ENCODE results near the gene SPSB2. TPM values are rescaled to one million over a fixed set of nuclear protein-coding genes. Genes with fewer than 3 reads are reported as not detected.

SPSB2 gene, protein sequence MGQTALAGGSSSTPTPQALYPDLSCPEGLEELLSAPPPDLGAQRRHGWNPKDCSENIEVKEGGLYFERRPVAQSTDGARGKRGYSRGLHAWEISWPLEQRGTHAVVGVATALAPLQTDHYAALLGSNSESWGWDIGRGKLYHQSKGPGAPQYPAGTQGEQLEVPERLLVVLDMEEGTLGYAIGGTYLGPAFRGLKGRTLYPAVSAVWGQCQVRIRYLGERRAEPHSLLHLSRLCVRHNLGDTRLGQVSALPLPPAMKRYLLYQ
- 6.3 and 14.1 TPM in 2 replicates for total RNA-seq

DNA sequence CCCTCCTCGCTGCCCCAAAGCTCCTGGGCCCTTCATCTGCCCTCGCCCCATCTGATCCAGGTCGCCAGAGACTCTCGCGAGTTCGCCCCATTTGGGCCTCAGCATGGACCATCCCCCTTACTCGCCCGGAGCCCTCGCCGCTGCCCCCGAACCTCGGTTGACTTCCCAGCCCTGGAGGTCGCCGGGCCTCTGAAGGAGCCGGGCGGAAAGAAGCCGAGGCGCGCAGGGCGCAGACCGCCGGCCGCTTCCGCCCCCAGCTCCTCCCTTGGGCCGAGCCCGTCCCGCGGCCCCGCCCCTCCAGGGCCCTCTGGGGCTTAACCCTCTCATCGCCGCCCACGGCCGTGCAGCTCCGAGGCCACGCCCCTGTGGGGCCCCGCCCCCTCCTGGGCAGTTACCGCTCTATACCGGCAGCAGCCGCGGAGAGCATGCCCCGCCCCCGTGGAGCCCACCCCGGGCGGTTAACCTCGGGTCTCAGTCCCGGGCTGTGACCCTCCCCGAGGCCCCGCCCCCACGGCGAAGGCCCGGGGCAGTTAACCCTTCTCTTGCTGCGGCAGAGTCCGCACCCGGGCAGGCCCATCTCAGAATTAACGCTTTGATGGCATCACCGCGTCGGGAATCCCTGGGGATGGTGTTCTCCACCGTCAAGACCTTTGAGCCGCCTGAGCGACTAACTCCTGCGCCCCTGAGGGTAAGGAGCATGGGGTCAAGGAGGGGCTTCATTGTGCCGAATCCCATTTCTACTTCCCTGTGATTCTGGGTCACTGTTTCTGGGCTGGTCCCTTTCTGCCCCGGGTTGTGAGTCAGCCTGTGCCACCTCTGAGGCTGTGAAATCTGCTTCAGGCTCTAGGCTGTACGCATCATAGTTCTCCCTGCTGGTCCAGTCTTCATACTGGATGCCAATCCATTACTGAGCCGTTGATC lies at the start of gene SPSB2:
Gene SPSB2, minus strand, starts transcription at position 210 of the 921 bp plus-strand sequence. CDS start 402 bp downstream, outside the sequence.

DNA sequence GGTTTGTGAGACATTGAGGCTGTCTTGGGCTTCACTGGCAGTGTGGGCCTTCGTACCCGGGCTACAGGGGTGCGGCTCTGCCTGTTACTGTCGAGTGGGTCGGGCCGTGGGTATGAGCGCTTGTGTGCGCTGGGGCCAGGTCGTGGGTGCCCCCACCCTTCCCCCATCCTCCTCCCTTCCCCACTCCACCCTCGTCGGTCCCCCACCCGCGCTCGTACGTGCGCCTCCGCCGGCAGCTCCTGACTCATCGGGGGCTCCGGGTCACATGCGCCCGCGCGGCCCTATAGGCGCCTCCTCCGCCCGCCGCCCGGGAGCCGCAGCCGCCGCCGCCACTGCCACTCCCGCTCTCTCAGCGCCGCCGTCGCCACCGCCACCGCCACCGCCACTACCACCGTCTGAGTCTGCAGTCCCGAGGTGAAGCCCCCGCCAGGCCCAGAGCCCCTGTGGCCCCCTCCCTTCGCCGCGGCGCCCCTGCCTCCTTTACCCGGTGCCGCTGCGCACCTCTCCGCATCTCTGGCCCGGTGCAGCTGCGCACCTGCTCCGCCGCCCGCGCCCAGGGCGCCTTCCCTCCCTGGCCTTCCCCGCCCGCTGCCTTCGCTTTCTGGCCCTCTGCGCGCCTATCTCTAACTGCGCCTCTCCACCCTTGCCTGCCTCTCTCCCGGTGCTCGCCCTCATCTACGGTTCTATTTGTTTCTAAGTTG lies 41.3 kb upstream of the SPSB2 start, which contains the start of gene ENO2:
Gene ENO2, plus strand, starts transcription at position 335 of the 701 bp plus-strand sequence. CDS start 1,253 bp downstream, outside the sequence.

DNA sequence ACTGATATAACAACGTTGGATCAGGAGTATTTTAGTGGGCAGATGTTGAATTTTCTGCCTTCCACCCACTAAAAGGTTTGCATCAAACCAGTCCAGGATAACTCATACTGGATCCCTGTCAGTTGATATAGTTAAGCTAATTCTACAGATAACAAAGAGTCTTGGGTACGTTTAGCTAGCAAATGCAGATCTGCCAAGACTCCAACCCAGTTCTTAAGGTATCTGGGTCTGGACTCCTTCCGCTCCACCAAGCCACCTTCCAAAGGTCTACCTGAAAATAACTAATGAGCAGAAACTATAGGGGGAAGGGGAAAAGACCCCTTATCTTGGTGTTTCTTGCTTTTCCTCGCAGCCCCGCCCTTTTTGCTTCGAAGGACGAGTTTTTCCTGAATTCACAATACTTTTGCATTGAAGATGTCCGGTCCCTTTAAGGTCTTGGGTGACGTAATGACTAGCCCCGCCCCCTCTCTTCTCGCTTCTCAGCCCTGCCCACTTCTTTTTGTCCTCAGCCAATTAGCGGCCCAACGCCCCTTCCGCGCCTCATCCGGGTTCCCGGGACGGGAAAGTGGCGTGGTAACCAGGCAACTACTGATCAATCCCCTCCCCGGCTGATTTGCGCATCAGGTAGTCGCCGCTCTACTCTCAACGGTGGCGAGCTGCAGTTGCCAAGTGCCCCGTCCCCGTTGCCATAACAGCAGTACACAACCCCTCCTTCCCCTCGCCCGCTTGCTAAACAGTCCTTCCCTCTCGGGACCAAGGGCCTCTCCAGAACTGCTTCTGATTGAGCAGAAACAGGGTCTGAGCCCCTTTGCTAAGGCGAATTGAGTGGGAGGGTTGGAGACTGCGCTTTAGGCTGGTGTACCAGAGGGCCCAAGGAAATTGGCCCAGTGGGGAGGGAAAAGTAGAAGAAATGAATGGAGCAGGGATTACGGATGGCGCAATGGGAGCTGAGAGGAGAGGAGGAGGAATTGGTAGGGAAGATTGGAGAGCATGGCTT lies 31.5 kb upstream of the SPSB2 start, which contains the start of gene LRRC23:
Gene LRRC23, plus strand, starts transcription at position 543 of the 997 bp plus-strand sequence. CDS start 812 bp downstream, outside the sequence.

DNA sequence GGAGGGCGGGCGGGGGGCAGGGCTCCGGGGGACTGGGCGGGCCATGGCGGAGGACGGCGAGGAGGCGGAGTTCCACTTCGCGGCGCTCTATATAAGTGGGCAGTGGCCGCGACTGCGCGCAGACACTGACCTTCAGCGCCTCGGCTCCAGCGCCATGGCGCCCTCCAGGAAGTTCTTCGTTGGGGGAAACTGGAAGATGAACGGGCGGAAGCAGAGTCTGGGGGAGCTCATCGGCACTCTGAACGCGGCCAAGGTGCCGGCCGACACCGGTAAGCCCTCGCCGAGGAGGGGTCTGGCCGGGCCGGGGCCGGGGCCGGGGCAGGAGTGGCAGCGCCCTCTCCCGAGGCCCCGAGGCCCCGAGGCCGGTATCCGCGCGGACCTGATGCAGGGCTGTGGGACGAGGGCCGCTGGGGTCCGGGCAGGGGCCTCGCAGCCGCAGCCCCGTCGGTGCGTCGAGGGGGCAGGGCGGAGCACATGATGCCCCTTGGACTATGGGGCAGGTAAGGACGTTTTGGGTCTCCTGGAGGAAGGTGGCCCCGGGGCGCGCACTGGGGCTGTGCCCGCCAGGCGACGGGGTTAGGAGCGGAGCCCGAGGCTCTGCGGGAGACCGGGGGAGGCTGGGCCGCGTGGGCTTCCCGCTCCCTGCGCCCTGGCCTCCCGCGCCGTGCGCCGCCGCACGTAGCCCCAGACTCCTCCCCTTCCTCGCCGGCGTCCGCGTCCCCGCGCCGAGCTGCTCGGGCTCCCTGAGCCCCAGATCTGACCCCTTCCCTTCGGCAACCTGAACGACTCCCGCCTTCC lies 5.5 kb downstream of the SPSB2 start, which contains the start of gene TPI1:
Gene TPI1, plus strand, starts transcription at position 119 of the 798 bp plus-strand sequence. Its CDS starts 36 bp downstream, at position 155.

DNA sequence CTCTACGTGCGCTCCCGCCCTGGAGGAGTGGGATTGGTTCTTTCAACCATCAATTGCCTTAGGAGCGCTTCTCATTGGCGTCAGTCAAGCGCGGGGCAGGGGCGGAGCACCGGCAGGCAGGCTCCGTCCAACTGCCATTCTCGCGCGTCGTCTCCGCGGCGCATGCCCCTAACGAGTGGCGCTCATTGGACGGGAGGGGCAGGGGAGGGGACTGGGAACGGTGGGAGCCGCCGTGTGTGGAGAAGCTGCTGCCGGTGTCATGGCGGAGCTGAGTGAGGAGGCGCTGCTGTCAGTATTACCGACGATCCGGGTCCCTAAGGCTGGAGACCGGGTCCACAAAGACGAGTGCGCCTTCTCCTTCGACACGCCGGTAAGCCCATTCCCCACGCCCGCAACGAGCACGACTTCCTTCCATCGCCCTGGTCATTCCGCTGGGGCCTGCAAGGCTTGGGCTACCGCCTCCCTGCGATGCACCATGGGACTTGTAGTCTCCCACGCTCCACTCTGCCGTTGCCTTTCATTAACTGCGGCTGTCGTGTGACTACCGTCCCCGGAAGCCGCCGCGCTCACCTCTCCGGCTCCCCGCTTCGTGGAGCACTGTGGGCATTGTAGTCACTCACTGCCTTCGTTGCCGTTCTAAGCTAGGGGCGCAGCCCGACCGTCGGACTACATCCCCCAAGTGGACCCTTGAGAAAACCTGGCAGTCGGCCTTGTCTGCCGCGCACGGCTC lies 21.0 kb downstream of the SPSB2 start, which contains the start of gene USP5:
Gene USP5, plus strand, starts transcription at position 230 of the 730 bp plus-strand sequence. Its CDS starts 30 bp downstream, at position 260.

DNA sequence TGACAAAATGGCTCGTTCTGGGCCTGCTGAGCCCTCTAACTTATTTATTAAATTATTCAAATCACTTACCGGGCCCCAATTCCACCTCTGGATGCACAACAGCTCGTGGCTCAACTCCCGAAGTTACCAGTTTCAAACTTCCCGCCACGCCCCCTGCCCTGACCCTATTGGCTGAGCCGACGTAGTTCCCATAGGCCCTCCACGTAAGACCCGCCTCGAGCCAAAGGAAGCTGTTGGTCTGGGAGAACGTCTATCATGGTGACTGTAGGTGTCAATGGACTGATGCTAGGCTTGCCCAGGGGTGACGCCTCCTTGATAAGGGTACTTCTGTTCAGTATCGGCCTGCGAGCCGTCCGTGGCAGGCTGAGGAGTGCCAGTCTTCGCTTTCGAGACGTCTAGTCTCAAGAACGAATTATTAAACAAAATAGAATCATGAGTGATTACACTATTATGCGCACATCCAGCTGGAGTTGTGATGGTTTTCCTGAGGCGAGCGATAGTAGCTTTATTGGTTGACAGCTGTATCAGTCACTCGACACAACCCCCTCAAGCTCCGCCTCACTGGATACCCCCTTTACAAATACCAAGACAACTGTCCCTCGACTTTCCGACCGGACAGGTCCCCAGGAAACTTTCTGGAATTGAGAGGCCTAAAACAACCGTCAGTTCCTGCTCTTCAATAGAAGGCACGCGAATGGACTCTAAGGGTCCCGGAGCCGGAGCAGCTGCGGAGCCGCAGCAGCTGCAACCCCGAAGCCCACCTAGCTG lies 21.8 kb downstream of the SPSB2 start, which contains the start of gene CDCA3:
Gene CDCA3, minus strand, starts transcription at position 134 of the 768 bp plus-strand sequence. CDS start 334 bp downstream, outside the sequence.

DNA sequence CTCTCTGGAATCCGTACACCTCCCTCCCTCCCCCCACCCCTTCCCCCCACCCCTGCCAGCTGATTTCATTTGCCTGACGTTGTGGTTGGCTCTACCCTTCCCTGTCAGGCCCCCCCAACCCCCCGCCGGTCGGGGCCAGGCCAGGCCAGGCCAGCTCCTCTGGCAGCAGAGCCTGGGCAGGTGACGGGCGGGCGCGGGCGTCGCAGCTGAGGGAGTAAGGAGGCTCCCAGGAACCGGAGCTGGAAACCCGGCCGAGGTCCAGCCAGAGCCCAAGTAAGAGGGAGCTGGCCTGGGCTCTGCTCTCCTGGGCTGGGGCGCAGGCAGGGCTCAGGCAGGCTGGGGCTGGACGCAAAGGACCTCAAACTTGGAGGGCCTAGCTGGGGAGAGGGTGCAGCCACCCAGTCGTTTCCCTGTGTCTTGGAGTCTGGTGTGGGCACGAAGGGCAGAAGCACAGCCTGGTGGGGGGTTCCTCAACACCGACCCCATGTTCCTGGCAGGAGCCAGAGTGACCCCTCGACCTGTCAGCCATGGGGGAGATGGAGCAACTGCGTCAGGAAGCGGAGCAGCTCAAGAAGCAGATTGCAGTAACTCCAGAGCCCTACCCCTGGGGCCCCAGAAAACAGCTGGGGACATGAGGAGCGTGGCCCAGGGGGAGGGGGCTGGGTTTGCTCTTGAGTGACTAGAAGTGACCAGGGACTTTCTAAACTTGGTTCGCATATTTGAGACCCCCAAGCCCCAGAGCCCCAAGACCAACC lies 32.2 kb downstream of the SPSB2 start, which contains the start of gene GNB3:
Gene GNB3, plus strand, starts transcription at position 165 of the 755 bp plus-strand sequence. Its CDS starts 363 bp downstream, at position 528.

DNA sequence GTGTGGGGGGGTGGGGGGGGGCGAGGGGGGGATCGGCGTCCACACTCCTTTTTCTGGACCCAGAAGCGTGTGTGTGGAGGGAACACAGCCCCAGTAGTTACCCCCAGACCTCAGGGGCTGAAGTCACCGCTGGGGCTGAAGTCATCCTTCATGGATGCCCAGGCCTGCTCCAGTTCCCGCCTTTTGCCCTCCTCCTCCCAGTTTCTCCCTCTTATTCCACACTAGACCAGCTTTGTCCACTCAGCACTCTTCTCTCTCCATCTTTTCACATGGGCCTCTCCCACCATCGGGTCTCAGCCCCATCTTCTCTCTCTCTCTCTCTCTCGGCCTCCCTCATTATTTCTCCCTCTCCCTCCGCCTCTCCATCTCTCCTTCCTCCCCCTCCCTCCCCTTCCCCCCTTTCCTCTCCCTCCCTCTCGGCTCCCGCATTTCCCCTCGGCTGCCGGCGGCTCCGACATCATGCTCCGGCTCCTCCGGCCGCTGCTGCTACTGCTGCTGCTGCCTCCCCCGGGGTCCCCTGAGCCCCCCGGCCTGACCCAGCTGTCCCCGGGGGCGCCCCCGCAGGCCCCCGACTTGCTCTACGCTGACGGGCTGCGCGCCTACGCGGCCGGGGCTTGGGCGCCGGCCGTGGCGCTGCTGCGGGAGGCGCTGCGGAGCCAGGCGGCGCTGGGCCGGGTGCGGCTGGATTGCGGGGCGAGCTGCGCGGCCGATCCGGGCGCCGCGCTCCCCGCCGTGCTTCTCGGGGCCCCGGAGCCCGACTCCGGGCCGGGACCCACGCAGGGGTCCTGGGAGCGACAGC lies 44.9 kb downstream of the SPSB2 start, which contains the start of gene P3H3:
Gene P3H3, plus strand, starts transcription at position 426 of the 799 bp plus-strand sequence. Its CDS starts 34 bp downstream, at position 460.

DNA sequence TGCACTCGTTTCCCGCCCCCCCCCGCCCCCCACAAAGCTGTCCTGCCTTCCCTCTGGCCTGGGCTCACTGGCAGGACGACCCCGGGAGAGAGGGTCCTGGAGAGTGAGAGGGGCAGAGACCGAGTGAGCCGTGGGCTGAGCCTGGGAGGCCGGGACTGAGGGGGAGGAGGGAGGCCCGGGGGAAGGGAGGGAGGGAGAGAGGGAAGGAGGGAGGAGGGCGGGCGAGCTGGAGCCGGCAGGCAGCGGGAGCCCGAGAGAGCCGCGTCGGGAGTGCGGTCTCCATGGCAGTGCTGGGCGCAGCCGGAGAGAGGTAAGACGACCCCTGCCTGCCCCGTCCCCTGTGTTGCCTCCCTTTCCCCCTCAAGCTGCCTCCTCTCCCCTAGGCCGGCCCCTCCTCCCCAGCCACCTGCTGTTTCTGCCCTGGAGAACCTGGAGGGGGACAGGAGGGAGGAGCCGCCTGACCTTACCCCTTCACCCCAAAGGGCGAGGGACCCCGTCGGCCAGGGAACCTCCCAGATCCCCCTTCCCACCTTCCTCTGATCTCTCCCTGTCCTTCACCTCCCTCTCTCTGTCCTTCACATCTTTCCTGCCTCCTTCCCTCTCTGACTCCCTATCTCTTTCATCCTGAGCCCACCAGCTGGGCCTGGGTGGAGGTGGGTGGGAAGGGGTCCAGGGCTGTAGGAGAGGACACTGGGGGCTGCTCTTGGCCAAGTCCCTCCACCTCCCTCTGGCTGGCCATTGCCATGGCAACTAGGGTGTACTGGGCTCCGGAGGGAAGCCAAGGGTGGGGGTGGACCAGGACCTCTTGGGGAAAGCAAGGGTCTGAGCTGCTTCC lies 51.3 kb downstream of the SPSB2 start, which contains the start of gene GPR162:
Gene GPR162, plus strand, starts transcription at position 231 of the 835 bp plus-strand sequence. CDS start 2,078 bp downstream, outside the sequence.

Other genes starting within 250 kb of the SPSB2 start
- gene LPAR5, start 237.3 kb downstream of the SPSB2 start, total RNA-seq, result not detected in 2 replicates
- gene ACRBP, start 225.9 kb downstream of the SPSB2 start, total RNA-seq, result 0.29 and 0.50 TPM in 2 replicates
- gene ING4, start 210.2 kb downstream of the SPSB2 start, total RNA-seq, result 39.7 and 53.5 TPM in 2 replicates
- 12.7 and 13.2 TPM in 2 replicates for gene ZNF384, start 183.9 kb downstream of the SPSB2 start, total RNA-seq
- 0.33 and 1.0 TPM in 2 replicates for gene PIANP, start 172.5 kb downstream of the SPSB2 start, total RNA-seq
- 83.2 and 106 TPM in 2 replicates for gene COPS7A, start 149.3 kb downstream of the SPSB2 start, total RNA-seq
- gene MLF2, start 120.2 kb downstream of the SPSB2 start, total RNA-seq, result 178 and 182 TPM in 2 replicates
- gene PTMS, start 106.9 kb downstream of the SPSB2 start, total RNA-seq, result 39.2 and 99.2 TPM in 2 replicates
- 0.15 and 0.17 TPM in 2 replicates for gene LAG3, start 100.8 kb downstream of the SPSB2 start, total RNA-seq
- 0.15 and 2.2 TPM in 2 replicates for gene CD4, start 83.8 kb downstream of the SPSB2 start, total RNA-seq
- gene GPR162, start 51.5 kb downstream of the SPSB2 start, total RNA-seq, result 6.1 and 6.8 TPM in 2 replicates
- gene P3H3, start 44.9 kb downstream of the SPSB2 start, total RNA-seq, result 121 and 150 TPM in 2 replicates
- 1.7 and 2.9 TPM in 2 replicates for gene GNB3, start 32.4 kb downstream of the SPSB2 start, total RNA-seq
- 3.3 and 25.9 TPM in 2 replicates for gene CDCA3, start 22.0 kb downstream of the SPSB2 start, total RNA-seq
- gene USP5, start 21.2 kb downstream of the SPSB2 start, total RNA-seq, result 97.8 and 134 TPM in 2 replicates
- gene TPI1, start 5.8 kb downstream of the SPSB2 start, total RNA-seq, result 1,080 and 1,447 TPM in 2 replicates
- 13.2 and 14.9 TPM in 2 replicates for gene LRRC23, start 31.5 kb upstream of the SPSB2 start, total RNA-seq
- 20.1 and 29.3 TPM in 2 replicates for gene ENO2, start 41.3 kb upstream of the SPSB2 start, total RNA-seq
- gene ATN1, start 54.7 kb upstream of the SPSB2 start, total RNA-seq, result 16.9 and 31.9 TPM in 2 replicates
- gene RNU7-1, start 70.5 kb upstream of the SPSB2 start, total RNA-seq, result not detected in 2 replicates
- gene C12orf57, start 70.7 kb upstream of the SPSB2 start, total RNA-seq, result 61.5 and 94.6 TPM in 2 replicates
- under 0.01 TPM in 1 of 2 replicates, not detected in the other for gene PTPN6, start 78.1 kb upstream of the SPSB2 start, total RNA-seq
- 176 and 184 TPM in 2 replicates for gene PHB2, start 97.4 kb upstream of the SPSB2 start, total RNA-seq
- 35.2 and 55.0 TPM in 2 replicates for gene EMG1, start 97.6 kb upstream of the SPSB2 start, total RNA-seq
- 15.1 and 17.9 TPM in 2 replicates for gene LPCAT3, start 145.2 kb upstream of the SPSB2 start, total RNA-seq
- 307 and 827 TPM in 2 replicates for gene C1S, start 187.4 kb upstream of the SPSB2 start, total RNA-seq
- 159 and 432 TPM in 2 replicates for gene C1R, start 219.1 kb upstream of the SPSB2 start, total RNA-seq
- gene C1RL, start 235.9 kb upstream of the SPSB2 start, total RNA-seq, result 50.2 and 82.0 TPM in 2 replicates

Data from smooth muscle cell of trachea (primary cell).